IPS-NIHi11 (cell line): ENCODE results near the gene TRAIP.

ENCODE experiments used
- DNase-seq: peaks from one replicate; pipeline ENCODE4 v3.0.0; 2012; ENCODE audit warnings: mixed read lengths, low spot score

TRAIP gene

DNA sequence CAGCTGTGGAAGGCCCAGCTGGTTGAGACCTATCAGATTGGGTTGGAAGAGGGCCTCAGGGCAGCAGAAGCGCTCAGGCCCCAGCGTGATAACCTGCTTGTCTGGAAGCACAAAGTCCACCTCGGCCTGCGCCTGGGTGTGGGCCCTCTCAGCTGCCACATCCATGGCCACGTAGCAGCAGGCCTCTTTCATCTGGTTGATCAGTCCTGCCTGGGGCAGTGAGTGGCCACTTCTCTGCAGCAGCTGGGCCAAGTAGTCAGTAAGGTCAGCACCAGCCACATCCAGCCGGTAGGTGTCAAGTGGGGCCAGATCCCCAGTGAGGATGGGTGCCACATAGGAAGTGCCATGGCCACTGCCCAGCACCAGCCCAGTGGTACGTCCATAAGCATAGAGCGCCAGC is 17.3 kb upstream of the TRAIP start:
- DNase-seq, result no peak

DNA sequence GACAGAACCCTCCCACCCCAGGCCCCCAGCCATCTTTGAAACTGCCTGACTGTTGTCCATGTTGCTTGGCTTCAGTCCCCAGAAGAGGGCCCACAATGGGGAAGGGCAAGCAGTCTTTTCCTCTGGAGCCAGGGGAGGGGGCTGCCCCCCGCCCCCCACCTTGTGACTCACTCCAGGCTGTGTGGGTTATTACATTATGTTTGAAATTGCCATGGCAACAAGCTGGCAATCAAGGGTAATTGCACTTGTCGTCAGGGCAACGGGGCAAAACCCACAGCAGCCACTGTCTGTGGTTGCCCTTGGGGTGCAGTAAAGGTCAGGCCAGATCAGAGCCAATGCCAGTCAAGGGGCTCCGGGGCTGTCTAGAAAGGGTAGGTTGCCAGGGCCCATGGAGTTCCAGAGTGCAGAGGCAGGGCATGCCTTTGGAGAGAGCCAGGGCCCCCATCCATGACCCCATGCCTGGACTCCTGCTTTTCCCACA is 16.5 kb upstream of the TRAIP start:
- no peak for DNase-seq

DNA sequence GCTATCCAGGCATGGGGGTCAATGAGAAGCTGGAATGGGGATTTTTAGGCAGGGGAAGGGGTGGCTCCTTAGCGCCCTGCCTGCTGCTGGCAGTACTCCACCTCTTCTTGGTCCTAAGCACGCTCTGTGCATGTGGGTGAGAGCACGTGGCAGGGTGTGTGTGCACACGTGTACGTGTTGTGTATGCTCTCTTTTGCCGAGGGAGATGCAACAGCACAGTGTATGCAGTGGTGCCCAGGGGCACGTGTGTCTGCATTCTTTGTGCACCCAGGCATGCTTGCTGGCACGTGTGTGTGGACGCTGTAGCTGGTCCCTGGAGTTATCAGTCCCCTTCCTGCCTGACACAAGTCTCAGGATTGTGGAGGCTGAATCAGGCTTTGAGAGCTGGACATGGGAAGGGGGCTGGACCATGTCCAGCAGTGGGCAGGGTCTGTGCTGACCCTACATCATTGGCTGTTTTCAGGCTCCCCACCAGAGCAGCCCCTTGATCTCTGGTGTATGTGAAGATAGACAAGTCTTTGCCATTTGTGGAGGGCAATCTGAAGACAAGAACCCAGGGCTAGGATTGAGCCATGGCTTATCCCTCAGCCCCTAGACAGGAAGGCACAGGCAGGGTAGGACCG is 15.3 kb upstream of the TRAIP start:
- no peak for DNase-seq

DNA sequence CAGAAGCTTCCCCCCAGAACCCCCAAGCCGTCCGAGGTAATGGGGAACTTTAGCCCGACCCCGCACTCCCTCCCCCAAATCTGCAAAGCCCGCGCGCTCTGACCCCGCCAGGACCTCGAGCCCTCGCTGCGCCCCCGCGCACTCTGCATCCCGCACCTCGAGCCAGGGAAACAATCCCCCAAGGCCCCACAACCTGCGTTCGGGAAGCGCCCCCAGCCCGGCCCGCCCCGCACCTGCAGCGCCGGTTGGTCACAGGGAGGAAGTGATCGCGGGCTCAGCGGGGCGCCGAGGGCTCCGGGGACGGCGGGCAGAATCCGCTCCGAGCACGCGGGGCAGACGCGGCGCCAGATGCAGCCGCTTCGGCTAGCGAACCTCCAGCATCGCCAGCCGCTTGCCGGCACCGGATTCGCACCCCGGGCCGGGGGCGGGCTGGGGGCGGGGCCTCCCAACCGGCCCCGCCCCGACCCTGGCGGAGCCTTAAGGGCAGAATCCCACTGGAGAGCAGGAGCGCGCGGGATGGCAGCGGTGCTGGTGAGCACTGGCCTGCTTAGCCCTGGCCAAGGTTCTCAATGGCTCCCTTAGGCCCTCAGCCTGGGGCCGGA is 13.3 kb upstream of the TRAIP start, which contains the start of gene CAMKV:
CAMKV (minus strand) TSS at position 382 of the 602 bp plus-strand sequence. CDS start 7,518 bp downstream, outside the sequence.
- DNase-seq, result peak; percentile 92

DNA sequence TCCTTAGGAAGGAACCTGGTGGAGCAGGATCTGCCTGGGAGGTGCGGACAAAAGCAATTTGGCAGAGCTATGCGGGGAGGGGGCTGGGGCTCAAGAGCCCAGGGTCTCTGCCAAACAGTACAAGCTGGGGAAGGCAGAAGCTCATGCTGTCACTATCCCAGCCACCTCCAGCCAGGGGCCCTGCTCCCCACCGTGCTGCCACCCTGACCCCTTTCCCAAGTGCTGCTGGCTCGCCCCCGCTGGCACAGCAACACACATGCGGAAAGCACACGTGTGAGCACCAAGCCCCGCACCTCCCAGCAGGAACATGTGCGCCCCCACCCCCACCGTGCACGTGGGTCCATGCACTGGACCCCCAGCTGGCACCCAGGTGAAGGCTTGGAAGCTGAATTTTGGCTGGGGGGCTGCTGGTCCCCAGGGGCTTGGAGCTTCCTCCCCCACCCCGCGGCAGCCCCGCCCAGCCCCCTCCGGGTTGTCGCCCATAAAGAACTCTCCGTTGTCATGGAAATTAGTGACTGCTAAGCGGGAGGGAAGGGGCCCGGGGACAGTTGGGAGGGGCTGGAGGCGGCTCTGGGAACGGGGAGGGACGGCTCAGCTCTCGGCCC is 12.6 kb upstream of the TRAIP start:
- peak; percentile 74 for DNase-seq

DNA sequence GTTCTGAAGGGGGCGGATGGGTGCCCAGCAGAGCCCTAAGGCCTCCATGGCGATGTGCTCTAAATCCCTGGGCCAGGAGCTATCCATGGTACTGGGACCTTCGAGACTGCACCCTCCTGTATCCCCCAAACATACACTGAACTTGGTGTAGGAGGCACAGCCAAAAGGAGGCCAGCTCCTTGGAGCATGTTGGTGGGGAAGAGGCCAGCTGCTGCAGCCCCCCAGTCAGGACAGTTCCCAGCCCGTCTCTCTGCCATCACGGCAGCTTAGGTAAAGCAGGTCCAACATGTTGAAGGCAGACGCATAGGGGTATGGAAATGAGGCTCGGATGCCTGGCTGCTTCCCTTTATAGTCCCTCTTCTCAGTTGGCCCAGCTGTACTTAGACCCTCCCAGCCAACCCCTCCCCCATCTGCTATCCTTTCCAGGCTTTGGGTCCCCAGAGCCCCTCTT is 11.5 kb upstream of the TRAIP start:
- peak; percentile 85 for DNase-seq

DNA sequence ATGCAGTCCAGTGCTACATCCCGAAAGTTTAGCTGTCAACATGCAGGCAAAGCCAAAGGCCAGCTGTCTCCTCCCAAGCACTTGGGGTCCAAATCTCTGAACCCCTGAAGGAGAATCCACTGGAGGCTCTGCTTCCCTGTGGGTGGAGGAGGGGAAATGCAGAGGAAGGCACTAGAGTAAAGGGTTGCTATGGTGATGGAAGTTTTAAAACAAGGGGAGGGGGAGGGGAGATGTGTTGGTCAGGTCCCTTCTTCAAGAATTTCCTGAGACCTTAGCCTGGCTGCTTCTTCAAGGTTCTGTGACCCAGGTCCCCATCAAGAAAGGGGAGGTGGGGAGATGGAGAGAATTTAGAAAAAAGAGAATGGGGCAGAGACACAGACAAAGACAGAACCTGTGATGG is 11.0 kb upstream of the TRAIP start:
- DNase-seq, result no peak

DNA sequence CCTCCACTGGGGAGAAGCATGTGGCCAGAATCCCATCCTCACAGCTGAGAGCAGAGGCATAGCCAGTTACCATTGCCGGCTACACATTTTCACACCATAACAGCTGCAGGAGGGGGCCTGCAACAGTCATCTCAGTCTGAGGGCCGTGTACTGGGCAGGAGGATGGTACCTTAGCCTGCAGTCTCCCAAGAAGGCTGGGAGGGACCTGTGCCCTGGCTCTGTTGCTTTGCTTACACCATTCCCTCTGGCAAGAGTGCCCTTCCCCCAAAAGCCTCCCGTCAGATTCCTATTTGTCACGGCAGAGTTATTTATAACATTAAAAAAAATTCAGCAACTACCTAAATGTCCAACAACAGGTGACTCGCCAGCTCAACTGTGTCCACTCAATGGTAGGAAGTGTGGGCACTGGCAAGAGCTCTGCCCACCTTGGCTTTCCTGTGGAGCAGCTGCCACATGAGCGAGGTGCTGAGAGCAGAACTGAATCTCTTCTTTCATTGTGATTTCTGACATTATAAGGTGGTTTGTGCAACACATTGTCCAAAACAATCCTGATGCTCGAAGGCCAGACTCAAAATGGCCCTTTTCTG is 8.9 kb upstream of the TRAIP start:
- no peak for DNase-seq

DNA sequence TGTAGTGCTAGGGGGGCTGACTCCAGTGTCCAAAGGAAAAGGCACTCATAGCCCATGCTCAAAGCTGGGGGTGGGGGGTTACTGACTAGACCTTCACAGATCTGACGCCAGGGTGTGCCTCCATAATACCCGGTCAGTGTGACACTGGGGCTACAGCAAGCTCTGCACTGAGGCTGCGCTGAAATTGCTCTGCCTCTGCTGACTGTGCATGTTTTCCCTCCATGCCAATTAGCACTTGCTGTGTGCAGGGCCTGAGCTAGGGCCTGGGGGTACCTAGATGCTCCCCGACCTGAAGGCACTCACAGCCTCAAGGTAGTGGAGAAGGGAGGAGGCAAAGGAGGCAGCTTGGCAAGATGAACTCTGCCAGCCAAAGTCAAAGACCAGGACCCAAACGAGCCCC is 8.1 kb upstream of the TRAIP start:
- DNase-seq, result no peak

DNA sequence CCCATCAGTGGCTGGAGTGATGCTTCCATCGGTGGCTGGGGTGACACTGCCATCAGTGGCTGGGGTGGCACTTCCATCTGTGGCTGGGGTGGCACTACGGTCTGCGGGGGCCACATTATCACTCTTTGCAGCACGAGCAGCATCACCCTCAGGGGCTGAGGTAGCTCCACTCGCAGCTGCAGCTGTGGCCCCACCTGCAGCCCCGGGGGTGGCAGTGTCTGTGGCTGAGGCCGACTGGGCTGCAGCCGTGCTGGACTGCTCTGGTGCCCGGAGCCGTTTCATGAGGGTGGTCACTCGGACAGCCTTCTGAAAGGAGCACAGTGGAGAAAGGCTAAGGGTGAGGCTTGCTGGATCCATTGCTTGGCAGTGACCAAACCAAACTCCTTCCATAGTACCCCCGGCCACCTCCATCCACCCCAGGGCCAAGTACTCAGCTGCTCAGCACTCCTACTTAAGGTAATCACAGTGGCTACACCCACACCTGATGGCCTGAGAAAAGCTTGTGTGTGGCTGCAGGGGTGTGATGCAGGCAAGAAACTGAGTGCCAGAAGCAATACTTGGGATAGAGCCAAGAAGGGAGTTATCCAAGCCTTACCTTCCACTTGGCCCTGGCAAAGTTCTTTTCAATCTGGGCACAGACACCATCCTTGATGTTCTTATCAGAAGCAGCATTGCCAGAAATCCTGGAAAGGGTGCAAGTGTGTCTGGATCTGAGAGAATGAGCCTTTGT is 3.4 kb upstream of the TRAIP start:
- DNase-seq, result no peak

DNA sequence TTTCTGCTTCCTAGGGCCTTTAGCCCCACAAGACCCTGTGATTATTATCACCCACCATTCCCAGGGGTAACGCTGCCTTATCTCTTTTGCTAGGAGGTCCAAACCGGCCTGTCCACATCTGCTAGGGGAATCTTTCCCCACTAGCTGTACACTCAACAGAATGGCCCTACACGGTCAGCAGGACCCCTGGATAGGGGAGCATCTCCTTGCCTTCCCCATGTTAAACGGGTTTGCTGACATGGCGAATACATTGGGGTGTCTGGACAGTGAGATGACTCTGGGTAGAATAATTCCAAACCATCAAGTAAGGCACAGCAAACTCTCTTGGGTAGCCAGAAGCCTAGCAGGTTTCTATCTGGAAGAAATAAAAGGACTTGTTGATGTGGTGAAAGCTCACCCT is 702 bp downstream of the TRAIP start:
- no peak for DNase-seq

DNA sequence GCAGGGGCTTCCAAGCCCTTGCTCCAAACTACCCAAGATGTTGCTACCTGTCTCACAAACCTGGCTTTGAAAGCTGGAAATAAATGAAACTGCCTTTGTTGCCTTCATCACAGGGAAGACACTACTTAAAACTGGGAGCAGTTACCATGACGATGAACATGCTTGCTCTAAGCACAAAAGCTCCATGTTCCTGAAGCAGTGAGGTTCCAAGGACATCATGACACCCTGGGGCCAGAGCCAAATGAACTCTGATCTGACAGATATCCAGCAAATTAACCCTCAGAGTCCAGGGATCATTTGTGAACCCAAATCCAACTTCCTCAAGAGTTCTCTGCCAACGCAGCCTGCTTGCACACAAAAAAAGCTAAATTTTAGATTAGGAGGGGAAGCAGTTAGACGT is 10.7 kb downstream of the TRAIP start:
- DNase-seq, result no peak

DNA sequence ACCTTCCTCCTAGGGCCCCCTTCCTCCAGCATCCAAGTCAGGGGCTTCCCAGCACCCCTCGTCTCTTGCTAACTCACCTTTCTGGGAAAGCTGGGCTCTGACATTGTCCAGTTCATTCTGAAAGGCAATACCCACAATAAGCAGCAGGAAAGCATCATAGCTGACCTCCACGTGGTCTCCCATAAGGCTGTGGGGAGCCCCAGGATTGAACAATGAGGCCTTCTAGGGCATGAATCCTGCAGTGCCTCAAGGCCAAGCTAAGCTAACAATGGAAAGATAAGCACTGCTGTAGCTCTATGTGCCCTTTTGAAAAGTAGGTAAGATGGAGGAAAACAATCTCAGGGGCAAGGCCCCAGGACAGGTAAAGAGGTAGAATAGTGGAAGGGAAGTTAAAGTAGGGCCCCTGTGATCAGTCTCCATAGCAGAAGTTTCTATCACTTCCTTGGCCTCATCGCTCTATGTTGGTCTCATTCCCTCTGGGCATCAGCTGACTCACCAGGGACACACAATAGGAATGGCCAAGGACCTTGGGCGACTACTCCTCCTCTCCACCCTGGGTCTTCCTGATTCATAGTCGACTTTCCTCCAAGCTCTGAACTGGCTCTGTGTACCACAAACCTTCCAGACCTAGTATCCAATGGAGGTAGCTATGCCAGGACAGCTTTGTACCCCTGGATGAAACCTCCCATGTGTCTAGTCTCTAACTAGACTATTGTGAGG is 11.7 kb downstream of the TRAIP start:
- DNase-seq, result no peak

DNA sequence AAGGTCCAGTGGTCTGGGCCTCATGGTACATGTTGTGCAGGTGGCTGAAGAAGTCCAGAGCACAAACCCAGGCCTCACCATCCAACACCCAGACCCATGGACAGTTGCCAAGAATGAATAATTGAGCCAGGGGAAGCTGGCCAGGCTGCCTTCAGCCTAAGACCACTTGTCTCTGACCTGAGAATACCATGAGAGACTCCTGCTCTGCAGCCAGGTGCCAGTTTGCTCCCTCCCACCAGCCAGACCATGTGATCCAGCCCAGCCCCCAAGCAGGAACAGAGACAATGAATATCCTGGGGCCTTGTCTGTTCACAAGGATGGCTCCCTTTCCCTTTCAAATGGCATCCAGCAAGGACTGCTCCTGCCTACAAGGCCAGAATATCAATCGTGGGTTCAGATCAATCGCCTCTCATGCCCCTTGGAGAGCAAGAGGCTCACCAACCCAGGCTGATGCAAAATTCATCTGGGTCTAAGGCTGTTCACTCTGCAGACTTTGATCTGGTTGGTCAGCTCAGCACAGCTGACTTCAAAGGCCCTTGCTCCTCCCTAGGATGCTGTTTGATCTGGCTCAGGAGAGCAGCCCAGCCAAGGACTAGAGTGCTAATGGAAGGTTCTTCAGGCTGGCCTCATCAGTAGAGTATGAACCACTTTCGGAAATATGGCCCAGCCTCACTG is 13.4 kb downstream of the TRAIP start:
- DNase-seq, result no peak

DNA sequence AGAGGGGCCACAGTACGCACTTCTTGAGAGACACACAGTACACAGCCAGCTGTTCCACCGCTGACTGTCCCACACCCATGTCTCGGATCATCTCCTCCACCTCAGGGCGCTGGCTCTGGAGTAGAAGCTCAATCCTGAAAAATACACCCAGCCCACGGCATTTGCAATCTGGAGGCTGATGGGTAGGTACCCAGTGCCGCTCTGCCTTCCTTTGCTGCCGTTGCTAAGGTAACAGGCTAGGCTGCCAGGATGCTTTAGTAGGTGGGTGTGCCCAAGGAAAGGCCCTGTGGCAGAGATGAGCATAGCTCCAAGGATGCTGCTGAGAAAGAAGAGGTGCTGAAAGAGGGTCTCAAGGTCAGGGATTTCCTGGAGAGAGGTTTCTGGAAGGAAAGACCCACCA is 14.6 kb downstream of the TRAIP start:
- no peak for DNase-seq

DNA sequence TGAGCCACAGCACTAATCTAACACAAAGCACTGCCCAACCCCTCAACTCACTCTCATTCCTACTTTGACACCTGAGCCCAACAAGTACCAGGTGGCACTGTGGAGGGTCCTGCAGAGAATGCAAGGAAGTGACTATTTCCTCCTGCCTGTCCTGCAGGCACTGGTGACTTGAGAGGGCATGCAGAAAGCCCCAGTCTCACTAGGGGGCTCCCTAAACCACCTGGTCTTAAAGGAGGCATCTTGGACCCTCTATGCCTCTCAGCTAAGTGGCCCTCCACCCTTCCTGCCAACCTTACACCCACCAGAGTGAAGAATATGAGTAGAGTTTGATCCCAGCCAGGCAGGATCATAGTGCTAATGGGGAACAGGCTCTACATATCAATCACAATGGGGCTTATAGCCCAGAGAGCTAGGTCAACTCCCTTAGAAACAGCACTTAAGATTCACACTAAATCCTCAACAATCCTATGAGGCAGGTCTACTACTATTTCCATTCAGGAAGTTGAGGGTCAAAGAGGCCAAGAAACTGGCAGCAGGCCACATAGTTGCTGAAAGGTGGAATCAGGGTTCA is 15.2 kb downstream of the TRAIP start:
- peak; percentile 57 for DNase-seq

DNA sequence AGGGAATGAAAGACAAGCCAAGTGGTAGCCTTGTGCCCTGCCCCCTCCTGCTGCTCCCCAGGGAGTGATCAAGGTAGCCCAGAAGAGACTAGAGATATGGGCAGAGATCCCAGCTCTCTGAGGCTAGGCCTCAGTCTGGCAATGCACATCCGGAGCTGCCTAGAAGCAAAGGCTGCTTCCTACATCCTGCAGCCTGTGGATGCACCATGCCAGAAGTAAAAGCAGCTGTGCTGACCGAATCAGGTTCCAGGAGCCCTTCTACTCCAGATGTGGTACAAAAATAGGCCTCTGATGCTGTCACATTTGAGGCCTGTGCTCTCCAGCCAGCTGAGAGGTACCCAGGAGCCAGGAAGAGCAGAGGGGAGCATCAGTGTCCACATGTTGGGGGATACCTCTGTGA is 16.0 kb downstream of the TRAIP start:
- DNase-seq, result no peak

DNA sequence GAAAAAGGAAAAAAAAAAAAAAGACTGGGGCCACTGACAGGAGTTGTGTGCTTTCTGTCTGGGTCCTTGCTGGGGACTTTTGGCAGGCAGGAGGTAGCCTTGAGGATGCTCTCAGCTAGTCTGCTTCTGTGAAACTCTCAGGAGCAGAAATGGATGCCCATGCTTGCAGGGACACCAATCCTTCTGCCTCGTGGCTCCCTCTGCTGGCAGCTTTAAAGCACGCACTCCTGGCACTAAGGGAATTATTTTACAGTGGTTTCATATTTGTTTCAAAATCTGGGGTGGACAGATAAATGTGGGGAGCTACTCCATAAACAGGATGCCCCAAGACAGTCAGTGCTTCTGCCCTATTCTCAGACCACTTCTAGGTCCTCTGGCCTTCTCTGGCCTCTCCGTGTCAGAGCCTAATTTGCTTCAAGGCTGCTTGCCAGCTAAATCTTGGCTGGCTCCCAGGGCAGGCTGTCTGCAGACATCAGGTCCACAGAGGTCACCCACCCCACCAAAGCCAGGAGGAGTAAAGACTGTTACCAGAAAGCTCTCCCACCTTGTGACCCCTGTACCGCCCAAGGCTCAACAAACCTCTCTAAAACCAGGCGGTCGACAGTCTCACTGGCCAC is 17.1 kb downstream of the TRAIP start:
- peak; percentile 80 for DNase-seq

DNA sequence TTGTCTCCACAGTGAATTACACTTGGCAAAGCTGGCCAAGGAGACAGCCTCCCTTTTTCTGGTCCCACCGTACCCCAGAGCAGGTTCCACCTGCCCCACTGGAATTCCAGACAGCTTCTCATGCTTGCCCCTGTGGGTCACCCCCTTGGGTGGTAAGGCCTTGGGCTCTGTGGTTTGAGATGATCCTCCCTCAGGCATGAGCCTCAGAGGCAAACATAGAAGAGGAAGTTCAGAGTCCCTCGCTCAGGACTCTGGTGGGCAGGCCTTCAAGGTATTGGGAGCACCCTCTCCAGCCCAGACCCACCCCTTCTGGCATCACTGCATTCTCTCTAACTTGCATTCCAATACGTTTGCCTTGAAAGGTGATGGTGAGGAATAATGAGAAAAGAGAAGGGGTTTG is 25.0 kb downstream of the TRAIP start:
- DNase-seq, result no peak

DNA sequence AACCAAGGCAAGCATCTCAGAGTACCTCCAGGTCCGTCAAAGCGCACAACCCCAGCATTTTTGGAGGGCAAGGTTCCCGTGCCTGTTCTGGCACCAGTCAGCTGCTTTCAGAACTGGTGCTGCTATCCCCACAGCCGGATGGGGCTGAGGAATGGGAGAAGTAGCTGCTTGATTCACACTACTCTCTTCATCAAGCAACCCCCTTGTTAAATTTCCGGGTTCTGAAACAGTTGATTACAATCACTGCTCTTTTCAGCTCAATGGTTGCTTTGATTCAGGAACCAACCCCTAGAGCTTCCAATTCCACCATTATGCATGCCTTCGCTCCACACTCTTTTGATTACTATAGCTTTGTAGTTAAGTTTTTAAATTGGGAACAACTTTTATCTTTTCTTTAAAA is 30.3 kb downstream of the TRAIP start:
- DNase-seq, result no peak
